HepG2 (cell line): ENCODE measurements around the gene CCDC148. TPM values are rescaled to one million over a fixed set of nuclear protein-coding genes. Genes with fewer than 3 reads are reported as not detected.
A peak's percentile ranks its signal among the peaks of the same experiment; 100 is the strongest.

ENCODE experiments used
- ATAC-seq: fragments of 200-7000 bp; cut with Tn5 transposase; 3 replicates; pipeline ENCODE4 v1.9.1; 2020; ENCODE audit warnings: mild to moderate bottlenecking, moderate library complexity
- BruUV-seq: library from RNA; stranded (reverse); fragments of 400-500 nt; replicated peaks from 2 replicates; lab custom pipeline; 2021; lab: Mats Ljungman, UMichigan
- CTCF ChIA-PET: fragments of 300-600 bp; formaldehyde crosslinking; extraction: SDS; loops from one replicate; lab custom pipeline; 2021; ENCODE audit warnings: low total read pairs, inconsistent platforms, low intra/inter-chr PET ratio; lab: Yijun Ruan, JAX
- POLR2A ChIA-PET: fragments of 350-600 bp; sonication (Branson Sonifier 250); formaldehyde crosslinking; loops from one replicate; lab custom pipeline; 2020; ENCODE audit warnings: antibody characterized with exemption, inconsistent platforms; lab: Yijun Ruan, JAX
- DNase-seq: peaks from one replicate; pipeline ENCODE4 v3.0.0-alpha.2; 2015; ENCODE audit warnings: low spot score
- FAIRE-seq: peaks from 3 replicates; lab custom pipeline; 2011; peaks lifted over from hg19 to GRCh38; lab: Jason Lieb, UNC
- H2AFZ ChIP-seq: one replicate; pipeline ENCODE4 v1.6.1; 2011; ENCODE audit warnings: low read length, inconsistent platforms
- H3K27ac ChIP-seq: fragments of 300-600 bp; 3 replicates; pipeline ENCODE4 v1.8.0; 2011; ENCODE audit warnings: mixed run types, mild to moderate bottlenecking, mixed read lengths, low read length, inconsistent platforms; ENCODE audit not compliant: insufficient read depth; ENCODE audit errors: extremely low read length
- H3K27me3 ChIP-seq, 2 experiments: fragments of 200-600 bp in 1 of 2; 2 replicates in 1 of 2; 3 replicates in 1 of 2; pipeline versions ENCODE4 v1.6.0 to v1.8.0; 2011; ENCODE audit warnings: low read length in 2 of 2, mild to moderate bottlenecking in 2 of 2, moderate library complexity in 2 of 2, inconsistent platforms in 1 of 2; ENCODE audit not compliant: insufficient read depth in 2 of 2, control insufficient read depth in 1 of 2
- H3K36me3 ChIP-seq, 2 experiments: fragments of 200-600 bp in 1 of 2; replicated peaks in 1 of 2; 2 replicates in 1 of 2; 3 replicates in 1 of 2; pipeline versions ENCODE4 v1.5.1 to v1.8.0; 2011; ENCODE audit warnings: low read length in 2 of 2, inconsistent platforms in 1 of 2; ENCODE audit not compliant: insufficient read depth in 2 of 2, control insufficient read depth in 1 of 2
- H3K4me1 ChIP-seq: 2 replicates; pipeline ENCODE4 v1.5.1; 2012; ENCODE audit warnings: low read length, inconsistent platforms; ENCODE audit not compliant: insufficient read depth
- H3K4me2 ChIP-seq: 2 replicates; pipeline ENCODE4 v1.6.0; 2011; ENCODE audit warnings: low read depth, low read length, inconsistent platforms
- H3K4me3 ChIP-seq, 3 experiments: fragments of 200-600 bp in 1 of 3; sonication (generic), shearing (Covaris generic) in 1 of 3; replicated peaks in 1 of 3; 2 replicates each; pipeline ENCODE4 v1.5.1; 2011 to 2016; ENCODE audit warnings: low read length in 3 of 3, inconsistent platforms in 2 of 3, low read depth in 2 of 3, mild to moderate bottlenecking in 2 of 3, control low read depth in 1 of 3, mixed read lengths in 1 of 3; ENCODE audit not compliant: insufficient read depth in 1 of 3
- H3K79me2 ChIP-seq: one replicate; pipeline ENCODE4 v1.6.1; 2011; ENCODE audit warnings: low read length, inconsistent platforms; ENCODE audit not compliant: insufficient read depth
- H3K9ac ChIP-seq: 2 replicates; pipeline ENCODE4 v1.6.0; 2011; ENCODE audit warnings: mild to moderate bottlenecking, low read depth, low read length, inconsistent platforms; ENCODE audit not compliant: insufficient read depth
- H3K9me3 ChIP-seq: 2 replicates; pipeline ENCODE4 v1.5.1; 2012; ENCODE audit warnings: mild to moderate bottlenecking, low read length
- H4K20me1 ChIP-seq: 2 replicates; pipeline ENCODE4 v1.6.0; 2011; ENCODE audit warnings: inconsistent platforms, mild to moderate bottlenecking, low read length, moderate library complexity; ENCODE audit not compliant: insufficient read depth
- ATF3 ChIP-seq: sonication (generic); formaldehyde crosslinking; IDR thresholded peaks from 2 replicates; pipeline ENCODE4 v1.4.0; 2020; ENCODE audit warnings: missing genetic modification reagents
- FOSL2 ChIP-seq: sonication (generic); formaldehyde crosslinking; IDR thresholded peaks from 2 replicates; pipeline ENCODE4 v1.4.0; 2020; ENCODE audit warnings: missing genetic modification reagents
- FOXO1 ChIP-seq: sonication (generic); formaldehyde crosslinking; IDR thresholded peaks from 2 replicates; pipeline ENCODE4 v1.4.0; 2020; ENCODE audit warnings: missing genetic modification reagents
- KDM1A ChIP-seq: IDR thresholded peaks from 2 replicates; pipeline ENCODE4 v1.6.1; 2016; ENCODE audit warnings: missing compliant biosample characterization
- KDM3A ChIP-seq: IDR thresholded peaks from 2 replicates; pipeline ENCODE4 v1.6.1; 2018; ENCODE audit warnings: low read depth, missing compliant biosample characterization
- MAF1 ChIP-seq: sonication (generic); formaldehyde crosslinking; IDR thresholded peaks from 2 replicates; pipeline ENCODE4 v1.5.0; 2020; ENCODE audit warnings: missing genetic modification reagents, borderline replicate concordance
- NFE2L2 ChIP-seq: fragments of 150-350 bp; IDR thresholded peaks from 2 replicates; pipeline ENCODE4 v1.6.1; 2014; ENCODE audit warnings: low read length
- ONECUT2 ChIP-seq: sonication (generic); formaldehyde crosslinking; IDR thresholded peaks from 2 replicates; pipeline ENCODE4 v1.4.0; 2020; ENCODE audit warnings: missing genetic modification reagents
- SOX13 ChIP-seq, 3 experiments: fragments of 450-650 bp in 1 of 3; sonication (generic) in 1 of 3; formaldehyde crosslinking in 1 of 3; IDR thresholded peaks in 2 of 3; conservative IDR thresholded peaks in 1 of 3; 2 replicates each; pipeline versions ENCODE4 v1.5.0 to v1.6.1; 2016 to 2020; ENCODE audit warnings: antibody characterized with exemption in 1 of 3, mild to moderate bottlenecking in 1 of 3, missing compliant biosample characterization in 1 of 3, missing genetic modification reagents in 1 of 3, moderate library complexity in 1 of 3
- SOX6 ChIP-seq, 2 experiments: fragments of 450-650 bp in 1 of 2; sonication (generic) in 1 of 2; formaldehyde crosslinking in 1 of 2; IDR thresholded peaks; 2 replicates each; pipeline versions ENCODE4 v1.4.0 to v1.6.1; 2017 to 2020; ENCODE audit warnings: antibody characterized with exemption in 1 of 2, mild to moderate bottlenecking in 1 of 2, missing genetic modification reagents in 1 of 2
- SRSF4 ChIP-seq: fragments of 200-400 bp; formaldehyde crosslinking; IDR thresholded peaks from one replicate; pipeline ENCODE4 v1.6.1; 2018; ENCODE audit warnings: mild to moderate bottlenecking, low read depth, low read length, moderate library complexity; ENCODE audit not compliant: poor library complexity, severe bottlenecking
- THAP7 ChIP-seq: sonication (generic); formaldehyde crosslinking; IDR thresholded peaks from 2 replicates; pipeline ENCODE4 v1.8.1; 2023; ENCODE audit warnings: mild to moderate bottlenecking, missing genetic modification reagents
- TOE1 ChIP-seq: sonication (generic); formaldehyde crosslinking; IDR thresholded peaks from 2 replicates; pipeline ENCODE4 v1.4.0; 2020; ENCODE audit warnings: mild to moderate bottlenecking, missing genetic modification reagents
- U2AF2 ChIP-seq: fragments of 200-400 bp; formaldehyde crosslinking; IDR thresholded peaks from 2 replicates; pipeline ENCODE4 v1.6.1; 2017; ENCODE audit warnings: low read depth, mild to moderate bottlenecking, low read length
- WIZ ChIP-seq: sonication (generic); formaldehyde crosslinking; IDR thresholded peaks from 2 replicates; pipeline ENCODE4 v1.5.1; 2020; ENCODE audit warnings: mild to moderate bottlenecking, missing genetic modification reagents
- ZNF432 ChIP-seq: sonication (generic); formaldehyde crosslinking; IDR thresholded peaks from 2 replicates; pipeline ENCODE4 v1.5.0; 2020; ENCODE audit warnings: missing genetic modification reagents, mild to moderate bottlenecking, borderline replicate concordance
- ZNF543 ChIP-seq: sonication (generic); formaldehyde crosslinking; IDR thresholded peaks from 2 replicates; pipeline ENCODE4 v1.4.0; 2020; ENCODE audit warnings: mild to moderate bottlenecking, missing genetic modification reagents
- ZNF556 ChIP-seq: sonication (generic); formaldehyde crosslinking; IDR thresholded peaks from 2 replicates; pipeline ENCODE4 v1.4.0; 2020; ENCODE audit warnings: mild to moderate bottlenecking, missing genetic modification reagents, borderline replicate concordance
- ZNF652 ChIP-seq: IDR thresholded peaks from 2 replicates; pipeline ENCODE4 v1.6.1; 2016; ENCODE audit warnings: low read depth, borderline replicate concordance
- WGBS: methylation state at CpG from one replicate; pipeline ENCODE4 v1.1.6; 2017; ENCODE audit warnings: low lambda C conversion rate; 5-methylcytosine and 5-hydroxymethylcytosine counted together
- in situ Hi-C: cut with HindIII; loops from 2 replicates; pipeline ENCODE4 v1.10.0; 2017; ENCODE audit warnings: low pct_unique_long_range_greater_than_20kb; ENCODE audit not compliant: extremely low pct_ligation_motif_present
- intact Hi-C: fragments of 100-400 bp; cut with micrococcal nuclease; formaldehyde crosslinking; loops from one replicate; pipeline ENCODE4 v1.10.0; 2022; ENCODE audit not compliant: unreplicated experiment
- polyA plus RNA-seq, 8 experiments: library from polyadenylated mRNA; depleted of rRNA in 3 of 8; stranded (reverse) in 7 of 8; unstranded in 1 of 8; fragments of >200 nt; fragmentation: Illumina TruSeq in 4 of 8; extraction: Trizol in 4 of 8; gene quantifications; 2 replicates each; pipeline versions ENCODE4 v1.2.1 to v1.2.3, GENCODE V29; 2011 to 2016; ENCODE audit warnings: low read depth in 4 of 8, missing spikeins in 1 of 8, mixed read lengths in 1 of 8; ENCODE audit not compliant: insufficient read depth in 1 of 8
- total RNA-seq, 5 experiments: library from RNA; depleted of rRNA; stranded (reverse); fragments of >200 nt; fragmentation: Illumina TruSeq; extraction: Trizol; gene quantifications; 2 replicates each; pipeline ENCODE4 v1.2.3, GENCODE V29; 2016; ENCODE audit warnings: low read depth in 1 of 5
- TF ChIP-seq, protein P1 (sequence below): sonication (generic); formaldehyde crosslinking; IDR thresholded peaks from 2 replicates; pipeline ENCODE4 v1.5.0; 2020; ENCODE audit warnings: mild to moderate bottlenecking, missing genetic modification reagents

Gene CCDC148
- total and polyA plus RNA-seq, 2 of the 13 experiments (the other 11 are each of a cell fraction or from before 2014, with no cell fraction given), result 0.30 to 0.49 TPM

- CTCF ChIA-PET, result no interaction called here
- H3K27ac ChIP-seq, result no peak overlapping the region
- peak overlapping the region in 1 of 3 experiments; percentile 21; a peak in 1 of 6 replicates for H3K4me3 ChIP-seq
- 10% methylated on average over 2 of the region's 4 CpGs for WGBS
- peak; percentile 87 for ATAC-seq
- intact Hi-C loops (no loop called here), in situ Hi-C loops (no loop called here)
- POLR2A ChIA-PET, result interaction anchor here (1.2 kb wide), 1 partner anchor 228 kb away, joined by 5 read pairs; no protein-coding TSS in a partner anchor
- peak overlapping the region; percentile 56 for H2AFZ ChIP-seq
- no peaks in the 10 kb centered on the region for H4K20me1 ChIP-seq
- H3K36me3 ChIP-seq, result no peaks in the 10 kb centered on the region
- peaks cover 15% of the 10 kb centered on the region for H3K4me1 ChIP-seq
- peak; percentile 68 for DNase-seq
- no peak for FAIRE-seq
- no peaks in the 10 kb centered on the region for H3K79me2 ChIP-seq
- H3K4me2 ChIP-seq, result peak overlapping the region; percentile 60
- H3K9me3 ChIP-seq, result no peaks in the 10 kb centered on the region
- BruUV-seq, result no TSS peak
- H3K9ac ChIP-seq, result no peak overlapping the region
- H3K27me3 ChIP-seq, result no peaks in the 10 kb centered on the region
- TF ChIP-seq ONECUT2 (CRISPR knock-in tag) (no peak), SOX6 (IDR thresholded peaks at IDR 0.05) (no peak), SOX6 (CRISPR knock-in tag; IDR thresholded peaks at IDR 0.05) (0 out of 2 replicates have a peak, but pooled peaks have one; percentile 16), ATF3 (CRISPR knock-in tag) (no peak), ZNF652 (CRISPR knock-in tag) (no peak), TOE1 (CRISPR knock-in tag) (no peak), FOXO1 (CRISPR knock-in tag) (no peak), WIZ (CRISPR knock-in tag) (no peak), NFE2L2 (no peak), MAF1 (CRISPR knock-in tag) (no peak), ZNF543 (CRISPR knock-in tag) (no peak), ZNF432 (CRISPR knock-in tag) (no peak), U2AF2 (no peak), KDM1A (no peak), THAP7 (CRISPR knock-in tag) (no peak), SOX13 (IDR thresholded peaks at IDR 0.05) (no peak), SOX13 (CRISPR knock-in tag; conservative IDR thresholded peaks at IDR 0.05 in 1 of 2, IDR thresholded peaks at IDR 0.05 in 1 of 2) (0 out of 4 replicates have a peak, but pooled peaks of 1 of the 2 experiments have one; percentile 18), KDM3A (CRISPR knock-in tag) (no peak), SRSF4 (no peak), FOSL2 (CRISPR knock-in tag) (0 out of 2 replicates have a peak, but pooled peaks have one; percentile 11), ZNF556 (CRISPR knock-in tag) (no peak)
- TF ChIP-seq, protein P1, sequence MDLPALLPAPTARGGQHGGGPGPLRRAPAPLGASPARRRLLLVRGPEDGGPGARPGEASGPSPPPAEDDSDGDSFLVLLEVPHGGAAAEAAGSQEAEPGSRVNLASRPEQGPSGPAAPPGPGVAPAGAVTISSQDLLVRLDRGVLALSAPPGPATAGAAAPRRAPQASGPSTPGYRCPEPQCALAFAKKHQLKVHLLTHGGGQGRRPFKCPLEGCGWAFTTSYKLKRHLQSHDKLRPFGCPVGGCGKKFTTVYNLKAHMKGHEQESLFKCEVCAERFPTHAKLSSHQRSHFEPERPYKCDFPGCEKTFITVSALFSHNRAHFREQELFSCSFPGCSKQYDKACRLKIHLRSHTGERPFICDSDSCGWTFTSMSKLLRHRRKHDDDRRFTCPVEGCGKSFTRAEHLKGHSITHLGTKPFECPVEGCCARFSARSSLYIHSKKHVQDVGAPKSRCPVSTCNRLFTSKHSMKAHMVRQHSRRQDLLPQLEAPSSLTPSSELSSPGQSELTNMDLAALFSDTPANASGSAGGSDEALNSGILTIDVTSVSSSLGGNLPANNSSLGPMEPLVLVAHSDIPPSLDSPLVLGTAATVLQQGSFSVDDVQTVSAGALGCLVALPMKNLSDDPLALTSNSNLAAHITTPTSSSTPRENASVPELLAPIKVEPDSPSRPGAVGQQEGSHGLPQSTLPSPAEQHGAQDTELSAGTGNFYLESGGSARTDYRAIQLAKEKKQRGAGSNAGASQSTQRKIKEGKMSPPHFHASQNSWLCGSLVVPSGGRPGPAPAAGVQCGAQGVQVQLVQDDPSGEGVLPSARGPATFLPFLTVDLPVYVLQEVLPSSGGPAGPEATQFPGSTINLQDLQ (CRISPR knock-in tag), result no peak
Measured at GRCh38 chr2:158359846-158360245, 96.7 kb downstream of the CCDC148 start.
